Esophagus squamous epithelium (tissue), 5 donors: ENCODE measurements around the gene ULK4. TPM values are rescaled to one million over a fixed set of nuclear protein-coding genes. Genes with fewer than 3 reads are reported as not detected.

Experiments
- DNase-seq: peaks from one replicate; lab custom pipeline; 2025; lab: John Stamatoyannopoulos, UW
- H3K27ac ChIP-seq, 4 donors: fragments of 200-600 bp; sonication (generic); one replicate each; pipeline ENCODE4 v1.5.1; 2016 to 2019; ENCODE audit warnings: mild to moderate bottlenecking in 1 of 4
- H3K27me3 ChIP-seq, 4 donors: fragments of 200-600 bp; sonication (generic); 1 replicate in 3 of 4; 2 replicates in 1 of 4; pipeline versions ENCODE4 v1.5.1 to v1.6.0; 2017 to 2021; ENCODE audit warnings: antibody characterized with exemption in 1 of 4
- H3K36me3 ChIP-seq, 3 donors: fragments of 200-600 bp; sonication (generic); one replicate each; pipeline ENCODE4 v1.5.1; 2016 to 2019
- H3K4me1 ChIP-seq, 3 donors: fragments of 200-600 bp; sonication (generic); one replicate each; pipeline ENCODE4 v1.5.1; 2017 to 2019
- H3K4me3 ChIP-seq, 4 donors: fragments of 200-600 bp; sonication (generic); 1 replicate in 3 of 4; 2 replicates in 1 of 4; pipeline ENCODE4 v1.5.1; 2016 to 2019; ENCODE audit warnings: mild to moderate bottlenecking in 2 of 4, moderate library complexity in 1 of 4
- H3K9me3 ChIP-seq, 3 donors: fragments of 200-600 bp; sonication (generic); one replicate each; pipeline ENCODE4 v1.5.1; 2016 to 2019
- POLR2A ChIP-seq, 4 donors: fragments of 450-650 bp; IDR thresholded peaks; one replicate each; pipeline ENCODE4 v1.6.1; 2017; ENCODE audit warnings: antibody characterized with exemption in 4 of 4, mild to moderate bottlenecking in 4 of 4, moderate library complexity in 3 of 4
- WGBS, 2 donors: methylation state at CpG; one replicate each; pipeline ENCODE4 v1.1.5; 2018; 5-methylcytosine and 5-hydroxymethylcytosine counted together
- intact Hi-C: fragments of 100-400 bp; cut with DNase I; formaldehyde crosslinking; loops from one replicate; pipeline ENCODE4 v1.15.0; 2022
- total RNA-seq, 4 donors: library from RNA; depleted of rRNA; stranded (reverse); fragments of >200 nt; gene quantifications; one replicate each; pipeline ENCODE4 v1.1.0, GENCODE V29; 2016
- TF ChIP-seq, protein P1 (sequence below), 6 experiments: fragments of 450-650 bp in 4 of 6; fragments of 200-600 bp in 2 of 6; sonication (generic) in 2 of 6; IDR thresholded peaks; one replicate each; pipeline ENCODE4 v1.5.1; 2016 to 2019; ENCODE audit warnings: antibody characterized with exemption in 6 of 6, mild to moderate bottlenecking in 4 of 6, moderate library complexity in 4 of 6
- donor health status: DM: yes; HTN: yes; CAD: no.

ULK4 gene
- total RNA-seq, 4 donors from 2014 or later: 2.2 to 11.4 (median 7.9) TPM

GRCh38 chr3:41469083-41469482 is 492.8 kb downstream of the ULK4 start:
- no peak overlapping the region for H3K4me3 ChIP-seq
- WGBS, 2 donors: 86 to 100% methylated on average over 1 of the region's 1 CpG
- no peaks in the 10 kb centered on the region for H3K4me1 ChIP-seq
- H3K36me3 ChIP-seq: no peaks in the 10 kb centered on the region
- H3K27me3 ChIP-seq: no peaks in the 10 kb centered on the region
- no peak for DNase-seq
- no peak overlapping the region for H3K27ac ChIP-seq
- TF ChIP-seq, protein P1, sequence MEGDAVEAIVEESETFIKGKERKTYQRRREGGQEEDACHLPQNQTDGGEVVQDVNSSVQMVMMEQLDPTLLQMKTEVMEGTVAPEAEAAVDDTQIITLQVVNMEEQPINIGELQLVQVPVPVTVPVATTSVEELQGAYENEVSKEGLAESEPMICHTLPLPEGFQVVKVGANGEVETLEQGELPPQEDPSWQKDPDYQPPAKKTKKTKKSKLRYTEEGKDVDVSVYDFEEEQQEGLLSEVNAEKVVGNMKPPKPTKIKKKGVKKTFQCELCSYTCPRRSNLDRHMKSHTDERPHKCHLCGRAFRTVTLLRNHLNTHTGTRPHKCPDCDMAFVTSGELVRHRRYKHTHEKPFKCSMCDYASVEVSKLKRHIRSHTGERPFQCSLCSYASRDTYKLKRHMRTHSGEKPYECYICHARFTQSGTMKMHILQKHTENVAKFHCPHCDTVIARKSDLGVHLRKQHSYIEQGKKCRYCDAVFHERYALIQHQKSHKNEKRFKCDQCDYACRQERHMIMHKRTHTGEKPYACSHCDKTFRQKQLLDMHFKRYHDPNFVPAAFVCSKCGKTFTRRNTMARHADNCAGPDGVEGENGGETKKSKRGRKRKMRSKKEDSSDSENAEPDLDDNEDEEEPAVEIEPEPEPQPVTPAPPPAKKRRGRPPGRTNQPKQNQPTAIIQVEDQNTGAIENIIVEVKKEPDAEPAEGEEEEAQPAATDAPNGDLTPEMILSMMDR (IDR thresholded peaks at IDR 0.05): no peak
- TF ChIP-seq POLR2A (IDR thresholded peaks at IDR 0.05): no peak
- intact Hi-C loops: loop anchor here (5.0 kb wide), 1 partner anchor 178 kb away; no protein-coding TSS in a partner anchor
- H3K9me3 ChIP-seq: peaks cover 0 to 28% (median 19%) of the 10 kb centered on the region in 3 donors

- WGBS, 2 donors: 62 to 79% methylated on average over 1 of the region's 1 CpG
- TF ChIP-seq POLR2A (IDR thresholded peaks at IDR 0.05): no peak
- peaks cover 0 to 19% (median 6%) of the 10 kb centered on the region in 3 donors for H3K9me3 ChIP-seq
- H3K4me3 ChIP-seq: no peak overlapping the region
- H3K27ac ChIP-seq: no peak overlapping the region
- H3K4me1 ChIP-seq: no peaks in the 10 kb centered on the region
- DNase-seq: no peak
- H3K36me3 ChIP-seq: no peaks in the 10 kb centered on the region
- intact Hi-C loops: loop anchor here (5.0 kb wide), 1 partner anchor 180 kb away; no protein-coding TSS in a partner anchor
- no peaks in the 10 kb centered on the region for H3K27me3 ChIP-seq
These were observed 494.4 kb downstream of the ULK4 start for GRCh38 chr3:41467481-41467880.

DNA sequence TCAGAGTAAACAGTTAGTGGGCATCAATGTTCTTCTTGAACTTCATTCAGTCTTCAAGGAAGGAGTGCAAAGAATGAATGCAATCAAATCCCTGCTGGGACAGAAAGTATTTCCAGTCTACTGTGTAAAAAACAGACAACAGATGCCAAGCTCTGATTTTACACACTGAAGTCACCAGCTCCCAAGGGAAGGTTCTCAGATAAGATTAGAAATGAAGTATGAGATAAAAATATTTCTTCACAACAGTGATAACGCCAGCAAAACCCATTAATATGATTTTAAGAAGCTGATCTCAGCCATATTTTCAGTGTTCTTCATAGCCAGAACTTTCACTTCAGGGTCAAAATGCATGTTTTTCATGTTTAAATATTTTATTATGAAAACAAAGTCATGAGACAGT is 497.0 kb downstream of the ULK4 start:
- Histone ChIP-seq H3K9me3 (no peaks in the 10 kb centered on the region), H3K4me1 (no peaks in the 10 kb centered on the region), H3K36me3 (no peaks in the 10 kb centered on the region), H3K27me3 (no peaks in the 10 kb centered on the region), H3K27ac (no peak overlapping the region), H3K4me3 (no peak overlapping the region)
- TF ChIP-seq POLR2A (IDR thresholded peaks at IDR 0.05): no peak
- TF ChIP-seq, protein P1 (IDR thresholded peaks at IDR 0.05): no peak
- no peak for DNase-seq
- intact Hi-C loops: loop anchor here (5.0 kb wide), 1 partner anchor 182 kb away; no protein-coding TSS in a partner anchor
- WGBS, 2 donors: 79 to 86% methylated on average over 1 of the region's 1 CpG

GRCh38 chr3:41464401-41464800 is 497.5 kb downstream of the ULK4 start:
- H3K27ac ChIP-seq: no peak overlapping the region
- WGBS, 2 donors: 78 to 86% methylated on average over 2 of the region's 2 CpGs
- no peaks in the 10 kb centered on the region for H3K36me3 ChIP-seq
- H3K4me1 ChIP-seq: no peaks in the 10 kb centered on the region
- TF ChIP-seq POLR2A (IDR thresholded peaks at IDR 0.05): no peak
- intact Hi-C loops: no loop called here
- H3K4me3 ChIP-seq: no peak overlapping the region
- no peaks in the 10 kb centered on the region for H3K9me3 ChIP-seq
- DNase-seq: no peak
- H3K27me3 ChIP-seq: no peaks in the 10 kb centered on the region

- TF ChIP-seq, protein P1 (IDR thresholded peaks at IDR 0.05): no peak
- no peak for TF ChIP-seq POLR2A (IDR thresholded peaks at IDR 0.05)
- DNase-seq: no peak
- H3K9me3 ChIP-seq: no peaks in the 10 kb centered on the region
- no peak overlapping the region for H3K4me3 ChIP-seq
- no peaks in the 10 kb centered on the region for H3K27me3 ChIP-seq
- no peaks in the 10 kb centered on the region for H3K36me3 ChIP-seq
- H3K27ac ChIP-seq: no peak overlapping the region
- H3K4me1 ChIP-seq: no peaks in the 10 kb centered on the region
- 35 to 53% methylated on average over 2 of the region's 2 CpGs for WGBS, 2 donors
- intact Hi-C loops: no loop called here
These were observed 499.7 kb downstream of the ULK4 start for GRCh38 chr3:41462103-41462691.

GRCh38 chr3:41460736-41461135 is 501.2 kb downstream of the ULK4 start:
- TF ChIP-seq POLR2A (IDR thresholded peaks at IDR 0.05): no peak
- TF ChIP-seq, protein P1 (IDR thresholded peaks at IDR 0.05): no peak
- no peaks in the 10 kb centered on the region for H3K36me3 ChIP-seq
- no peaks in the 10 kb centered on the region for H3K4me1 ChIP-seq
- intact Hi-C loops: no loop called here
- DNase-seq: no peak
- no peak overlapping the region for H3K27ac ChIP-seq
- H3K27me3 ChIP-seq: no peaks in the 10 kb centered on the region
- H3K9me3 ChIP-seq: no peaks in the 10 kb centered on the region
- H3K4me3 ChIP-seq: no peak overlapping the region
- WGBS, 2 donors: 88 to 94% methylated on average over 4 of the region's 4 CpGs
